Coronary artery (tissue), 2 donors: ENCODE data around the gene CYP24A1.

Experiments
- DNase-seq: peaks from one replicate; pipeline ENCODE4 v3.0.0-alpha.2; 2017; ENCODE audit warnings: low spot score
- H3K27ac ChIP-seq, 2 donors: fragments of 200-600 bp; sonication (generic); one replicate each; pipeline ENCODE4 v1.5.1; 2016 to 2019
- H3K4me3 ChIP-seq: fragments of 200-600 bp; sonication (generic); 2 replicates; pipeline ENCODE4 v1.5.1; 2016; ENCODE audit warnings: mild to moderate bottlenecking, moderate library complexity
- TF ChIP-seq, protein P1 (sequence below): fragments of 200-600 bp; sonication (generic); IDR thresholded peaks from one replicate; pipeline ENCODE4 v1.5.1; 2019; ENCODE audit warnings: antibody characterized with exemption

CYP24A1 gene

DNA sequence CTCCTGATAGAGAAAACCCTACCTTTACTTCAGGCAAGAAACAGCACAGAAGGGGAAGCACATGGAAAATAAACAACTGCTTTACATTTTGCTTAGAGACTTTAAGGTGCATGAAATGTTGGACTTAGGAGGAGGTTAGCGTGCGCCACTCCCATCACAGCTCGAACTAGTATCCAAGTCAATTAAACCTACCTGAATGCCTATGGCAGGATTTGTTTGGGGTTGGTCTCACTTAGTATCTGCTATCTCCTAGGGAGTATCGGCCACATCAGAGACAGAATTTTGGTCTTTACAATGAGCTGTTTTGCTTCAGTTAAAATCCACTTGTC lies 12.0 kb downstream of the CYP24A1 start:
- no peak for DNase-seq
- Histone ChIP-seq H3K4me3 (no peak overlapping the region), H3K27ac (no peak overlapping the region)
- TF ChIP-seq, protein P1, sequence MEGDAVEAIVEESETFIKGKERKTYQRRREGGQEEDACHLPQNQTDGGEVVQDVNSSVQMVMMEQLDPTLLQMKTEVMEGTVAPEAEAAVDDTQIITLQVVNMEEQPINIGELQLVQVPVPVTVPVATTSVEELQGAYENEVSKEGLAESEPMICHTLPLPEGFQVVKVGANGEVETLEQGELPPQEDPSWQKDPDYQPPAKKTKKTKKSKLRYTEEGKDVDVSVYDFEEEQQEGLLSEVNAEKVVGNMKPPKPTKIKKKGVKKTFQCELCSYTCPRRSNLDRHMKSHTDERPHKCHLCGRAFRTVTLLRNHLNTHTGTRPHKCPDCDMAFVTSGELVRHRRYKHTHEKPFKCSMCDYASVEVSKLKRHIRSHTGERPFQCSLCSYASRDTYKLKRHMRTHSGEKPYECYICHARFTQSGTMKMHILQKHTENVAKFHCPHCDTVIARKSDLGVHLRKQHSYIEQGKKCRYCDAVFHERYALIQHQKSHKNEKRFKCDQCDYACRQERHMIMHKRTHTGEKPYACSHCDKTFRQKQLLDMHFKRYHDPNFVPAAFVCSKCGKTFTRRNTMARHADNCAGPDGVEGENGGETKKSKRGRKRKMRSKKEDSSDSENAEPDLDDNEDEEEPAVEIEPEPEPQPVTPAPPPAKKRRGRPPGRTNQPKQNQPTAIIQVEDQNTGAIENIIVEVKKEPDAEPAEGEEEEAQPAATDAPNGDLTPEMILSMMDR, result no peak

DNA sequence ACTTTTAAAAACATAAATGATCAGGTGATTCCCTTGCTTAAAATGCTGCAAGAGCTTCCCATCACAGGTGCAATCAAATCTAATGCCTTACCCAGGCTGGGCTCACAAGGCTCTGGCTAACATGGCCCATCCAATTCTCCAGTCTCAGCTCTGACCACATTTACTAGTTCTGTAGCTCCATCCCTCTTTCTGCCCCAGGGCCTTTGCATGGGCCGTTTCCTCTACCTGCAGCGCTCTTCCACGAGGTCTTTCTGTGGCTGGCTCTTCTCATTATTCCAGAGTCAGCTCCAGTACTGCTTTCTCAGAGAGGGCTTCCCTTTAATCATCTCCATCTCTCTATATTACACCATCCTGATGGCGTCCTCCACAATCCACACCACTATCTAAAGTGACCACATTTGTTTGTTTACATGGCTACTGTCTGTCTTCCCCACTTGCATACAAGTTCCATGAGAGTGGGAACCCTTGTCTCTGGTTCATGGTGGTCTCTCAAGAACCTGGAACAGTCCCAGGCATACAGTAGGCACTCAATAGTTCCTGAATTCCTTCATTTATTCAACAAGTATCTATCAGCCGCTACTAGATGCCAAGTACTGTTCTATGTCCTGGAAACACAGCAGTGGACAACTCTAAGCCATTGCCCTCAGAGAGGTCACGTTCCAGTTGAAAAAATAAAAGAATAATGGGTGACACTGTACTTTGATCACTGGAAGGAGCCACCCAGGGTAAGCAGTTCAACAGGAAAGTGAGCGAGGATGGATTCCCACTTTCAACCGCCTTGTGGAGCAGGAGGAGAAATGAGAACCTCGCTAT lies 12.6 kb downstream of the CYP24A1 start:
- TF ChIP-seq, protein P1, result no peak
- Histone ChIP-seq H3K27ac (no peak overlapping the region), H3K4me3 (no peak overlapping the region)
- no peak for DNase-seq

DNA sequence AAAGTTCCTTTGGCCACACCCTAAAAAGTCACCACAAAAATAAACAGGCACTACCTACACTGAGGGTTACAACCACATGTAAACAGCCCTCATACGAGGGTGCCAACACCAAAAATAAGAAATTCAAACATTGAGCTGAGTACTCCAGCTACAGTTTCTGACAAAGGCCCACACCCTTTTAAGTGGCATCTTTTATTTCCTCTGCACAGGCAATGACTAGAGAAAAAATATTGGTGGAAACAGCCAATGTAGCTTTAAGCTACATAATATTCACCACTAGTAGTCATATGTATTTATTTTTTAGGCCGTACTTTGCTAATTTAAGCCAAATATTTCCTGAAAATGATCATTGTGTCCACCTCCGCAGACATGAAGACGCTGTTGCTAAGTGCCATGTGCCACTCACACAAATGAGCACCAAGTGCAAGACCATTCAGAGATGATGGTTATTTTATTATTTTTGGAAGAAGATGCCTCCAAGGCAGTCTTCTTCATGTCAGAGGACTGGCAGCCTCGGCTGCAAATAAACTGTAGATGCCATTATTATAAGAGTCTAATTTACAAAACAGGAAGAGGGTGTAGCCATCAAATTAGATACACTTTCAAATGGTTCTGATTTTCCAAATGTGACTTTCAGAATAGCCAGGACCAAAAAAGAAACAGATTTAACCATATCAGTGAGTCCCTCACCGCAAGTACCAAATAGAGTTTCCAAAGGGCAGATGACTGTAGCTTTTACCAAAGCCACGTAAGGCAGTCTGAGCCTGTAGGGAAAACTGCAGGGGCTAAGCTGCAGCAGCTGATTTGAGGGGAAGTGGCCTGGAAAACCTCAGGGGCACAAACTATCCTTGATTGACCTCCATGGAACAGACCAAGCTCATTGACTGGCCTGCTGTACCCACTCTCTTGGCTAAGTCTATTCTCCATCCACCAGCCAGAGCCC lies 13.4 kb downstream of the CYP24A1 start:
- no peak overlapping the region for H3K27ac ChIP-seq
- no peak for DNase-seq
- H3K4me3 ChIP-seq, result no peak overlapping the region
- TF ChIP-seq, protein P1, result no peak

GRCh38 chr20:54158856-54159418 lies 14.8 kb downstream of the CYP24A1 start:
- TF ChIP-seq, protein P1, result no peak
- Histone ChIP-seq H3K27ac (no peak overlapping the region), H3K4me3 (no peak overlapping the region)
- no peak for DNase-seq

GRCh38 chr20:54158226-54158625 lies 15.6 kb downstream of the CYP24A1 start:
- Histone ChIP-seq H3K27ac (no peak overlapping the region), H3K4me3 (no peak overlapping the region)
- no peak for DNase-seq
- TF ChIP-seq, protein P1, result no peak

GRCh38 chr20:54156981-54157835 lies 16.6 kb downstream of the CYP24A1 start:
- TF ChIP-seq, protein P1, result no peak
- no peak overlapping the region for H3K4me3 ChIP-seq
- DNase-seq, result no peak
- no peak overlapping the region for H3K27ac ChIP-seq
